HepG2 (cell line): Measurements from ENCODE around the gene MRPL34. TPM values are rescaled to one million over a fixed set of nuclear protein-coding genes. Genes with fewer than 3 reads are reported as not detected.

Source experiments
- ATAC-seq: fragments of 200-7000 bp; cut with Tn5 transposase; 3 replicates; pipeline ENCODE4 v1.9.1; 2020; ENCODE audit warnings: mild to moderate bottlenecking, moderate library complexity
- BruUV-seq: library from RNA; stranded (reverse); fragments of 400-500 nt; replicated peaks from 2 replicates; lab custom pipeline; 2021; lab: Mats Ljungman, UMichigan
- CTCF ChIA-PET: fragments of 300-600 bp; formaldehyde crosslinking; extraction: SDS; loops from one replicate; lab custom pipeline; 2021; ENCODE audit warnings: low total read pairs, inconsistent platforms, low intra/inter-chr PET ratio; lab: Yijun Ruan, JAX
- POLR2A ChIA-PET: fragments of 350-600 bp; sonication (Branson Sonifier 250); formaldehyde crosslinking; loops from one replicate; lab custom pipeline; 2020; ENCODE audit warnings: antibody characterized with exemption, inconsistent platforms; lab: Yijun Ruan, JAX
- DNase-seq: peaks from one replicate; pipeline ENCODE4 v3.0.0-alpha.2; 2015; ENCODE audit warnings: low spot score
- FAIRE-seq: peaks from 3 replicates; lab custom pipeline; 2011; peaks lifted over from hg19 to GRCh38; lab: Jason Lieb, UNC
- H2AFZ ChIP-seq: one replicate; pipeline ENCODE4 v1.6.1; 2011; ENCODE audit warnings: low read length, inconsistent platforms
- H3K27ac ChIP-seq: fragments of 300-600 bp; 3 replicates; pipeline ENCODE4 v1.8.0; 2011; ENCODE audit warnings: mixed run types, mild to moderate bottlenecking, mixed read lengths, low read length, inconsistent platforms; ENCODE audit not compliant: insufficient read depth; ENCODE audit errors: extremely low read length
- H3K27me3 ChIP-seq, 2 experiments: fragments of 200-600 bp in 1 of 2; 2 replicates in 1 of 2; 3 replicates in 1 of 2; pipeline versions ENCODE4 v1.6.0 to v1.8.0; 2011; ENCODE audit warnings: low read length in 2 of 2, mild to moderate bottlenecking in 2 of 2, moderate library complexity in 2 of 2, inconsistent platforms in 1 of 2; ENCODE audit not compliant: insufficient read depth in 2 of 2, control insufficient read depth in 1 of 2
- H3K36me3 ChIP-seq, 2 experiments: fragments of 200-600 bp in 1 of 2; replicated peaks in 1 of 2; 2 replicates in 1 of 2; 3 replicates in 1 of 2; pipeline versions ENCODE4 v1.5.1 to v1.8.0; 2011; ENCODE audit warnings: low read length in 2 of 2, inconsistent platforms in 1 of 2; ENCODE audit not compliant: insufficient read depth in 2 of 2, control insufficient read depth in 1 of 2
- H3K4me1 ChIP-seq: 2 replicates; pipeline ENCODE4 v1.5.1; 2012; ENCODE audit warnings: low read length, inconsistent platforms; ENCODE audit not compliant: insufficient read depth
- H3K4me2 ChIP-seq: 2 replicates; pipeline ENCODE4 v1.6.0; 2011; ENCODE audit warnings: low read depth, low read length, inconsistent platforms
- H3K4me3 ChIP-seq, 3 experiments: fragments of 200-600 bp in 1 of 3; sonication (generic), shearing (Covaris generic) in 1 of 3; replicated peaks in 1 of 3; 2 replicates each; pipeline ENCODE4 v1.5.1; 2011 to 2016; ENCODE audit warnings: low read length in 3 of 3, inconsistent platforms in 2 of 3, low read depth in 2 of 3, mild to moderate bottlenecking in 2 of 3, control low read depth in 1 of 3, mixed read lengths in 1 of 3; ENCODE audit not compliant: insufficient read depth in 1 of 3
- H3K79me2 ChIP-seq: one replicate; pipeline ENCODE4 v1.6.1; 2011; ENCODE audit warnings: low read length, inconsistent platforms; ENCODE audit not compliant: insufficient read depth
- H3K9ac ChIP-seq: 2 replicates; pipeline ENCODE4 v1.6.0; 2011; ENCODE audit warnings: mild to moderate bottlenecking, low read depth, low read length, inconsistent platforms; ENCODE audit not compliant: insufficient read depth
- H3K9me3 ChIP-seq: 2 replicates; pipeline ENCODE4 v1.5.1; 2012; ENCODE audit warnings: mild to moderate bottlenecking, low read length
- H4K20me1 ChIP-seq: 2 replicates; pipeline ENCODE4 v1.6.0; 2011; ENCODE audit warnings: inconsistent platforms, mild to moderate bottlenecking, low read length, moderate library complexity; ENCODE audit not compliant: insufficient read depth
- ATF1 ChIP-seq: IDR thresholded peaks from 2 replicates; pipeline ENCODE4 v1.6.1; 2016; ENCODE audit warnings: mild to moderate bottlenecking, control low read depth
- BORCS8-MEF2B ChIP-seq: sonication (generic); formaldehyde crosslinking; IDR thresholded peaks from 2 replicates; pipeline ENCODE4 v1.8.0; 2022; ENCODE audit warnings: mild to moderate bottlenecking, missing genetic modification reagents
- CHD4 ChIP-seq: fragments of 200-600 bp; sonication (generic); IDR thresholded peaks from 2 replicates; pipeline ENCODE4 v1.7.0; 2017; ENCODE audit warnings: mild to moderate bottlenecking, low read length, borderline replicate concordance
- CREB1 ChIP-seq, 2 experiments: fragments of 450-650 bp in 1 of 2; IDR thresholded peaks; 2 replicates each; pipeline ENCODE4 v1.6.1; 2016 to 2017; ENCODE audit warnings: control low read depth in 1 of 2, mild to moderate bottlenecking in 1 of 2, missing compliant biosample characterization in 1 of 2, missing genetic modification characterization in 1 of 2
- HHEX ChIP-seq: IDR thresholded peaks from 2 replicates; pipeline ENCODE4 v1.6.1; 2016; ENCODE audit warnings: control low read depth
- HNRNPLL ChIP-seq: fragments of 200-400 bp; formaldehyde crosslinking; IDR thresholded peaks from 2 replicates; pipeline ENCODE4 v1.6.1; 2017; ENCODE audit warnings: mild to moderate bottlenecking, low read depth, low read length; ENCODE audit not compliant: poor library complexity, severe bottlenecking
- KLF13 ChIP-seq: sonication (generic); formaldehyde crosslinking; IDR thresholded peaks from 2 replicates; pipeline ENCODE4 v1.4.0; 2020; ENCODE audit warnings: mild to moderate bottlenecking, missing genetic modification reagents
- MAZ ChIP-seq, 2 experiments: sonication (generic) in 1 of 2; formaldehyde crosslinking in 1 of 2; IDR thresholded peaks; 2 replicates each; pipeline versions ENCODE4 v1.5.0 to v1.6.1; 2012 to 2020; ENCODE audit warnings: low read depth in 2 of 2, mild to moderate bottlenecking in 2 of 2, borderline replicate concordance in 1 of 2, improper control_type of control experiment in 1 of 2, low read length in 1 of 2, missing genetic modification reagents in 1 of 2, moderate library complexity in 1 of 2
- MTF2 ChIP-seq: sonication (generic); formaldehyde crosslinking; IDR thresholded peaks from 2 replicates; pipeline ENCODE4 v1.5.0; 2020; ENCODE audit warnings: missing genetic modification reagents, borderline replicate concordance
- NFIC ChIP-seq: IDR thresholded peaks from 2 replicates; pipeline ENCODE4 v1.6.1; 2012; ENCODE audit warnings: mild to moderate bottlenecking, low read length, inconsistent platforms
- PCBP1 ChIP-seq: fragments of 200-400 bp; formaldehyde crosslinking; IDR thresholded peaks from 2 replicates; pipeline ENCODE4 v1.6.1; 2017; ENCODE audit warnings: mild to moderate bottlenecking, low read depth, low read length, borderline replicate concordance
- SYNCRIP ChIP-seq: fragments of 200-400 bp; formaldehyde crosslinking; IDR thresholded peaks from 2 replicates; pipeline ENCODE4 v1.6.1; 2018; ENCODE audit warnings: mild to moderate bottlenecking, low read depth, low read length; ENCODE audit not compliant: insufficient read depth
- YY1 ChIP-seq: IDR thresholded peaks from 2 replicates; pipeline ENCODE4 v1.6.1; 2011; ENCODE audit warnings: low read length, low read depth, moderate library complexity, mild to moderate bottlenecking; ENCODE audit not compliant: insufficient read depth, insufficient replicate concordance
- ZBTB8A ChIP-seq: sonication (generic); formaldehyde crosslinking; IDR thresholded peaks from 2 replicates; pipeline ENCODE4 v1.4.0; 2020; ENCODE audit warnings: mild to moderate bottlenecking, low read depth, missing genetic modification reagents, borderline replicate concordance
- ZFAT ChIP-seq: sonication (generic); formaldehyde crosslinking; conservative IDR thresholded peaks from 2 replicates; pipeline ENCODE4 v1.8.1; 2023; ENCODE audit warnings: missing genetic modification reagents, inconsistent platforms
- ZNF230 ChIP-seq: sonication (generic); formaldehyde crosslinking; IDR thresholded peaks from 2 replicates; pipeline ENCODE4 v1.4.0; 2020; ENCODE audit warnings: mild to moderate bottlenecking, missing genetic modification reagents
- ZNF30 ChIP-seq: sonication (generic); formaldehyde crosslinking; IDR thresholded peaks from 2 replicates; pipeline ENCODE4 v1.5.0; 2020; ENCODE audit warnings: mild to moderate bottlenecking, missing genetic modification reagents
- ZNF572 ChIP-seq: sonication (generic); formaldehyde crosslinking; IDR thresholded peaks from 2 replicates; pipeline ENCODE4 v1.5.1; 2020; ENCODE audit warnings: mild to moderate bottlenecking, missing genetic modification reagents
- ZNF770 ChIP-seq: sonication (generic); formaldehyde crosslinking; IDR thresholded peaks from 2 replicates; pipeline ENCODE4 v1.5.0; 2020; ENCODE audit warnings: mild to moderate bottlenecking, missing genetic modification reagents
- ZNF781 ChIP-seq: sonication (generic); formaldehyde crosslinking; IDR thresholded peaks from 2 replicates; pipeline ENCODE4 v1.5.1; 2020; ENCODE audit warnings: borderline replicate concordance, mild to moderate bottlenecking, missing genetic modification reagents; ENCODE audit errors: not compliant biosample characterization
- ZUFSP ChIP-seq: sonication (generic); formaldehyde crosslinking; IDR thresholded peaks from 2 replicates; pipeline ENCODE4 v1.9.0; 2021; ENCODE audit warnings: missing genetic modification reagents, mild to moderate bottlenecking, borderline replicate concordance
- WGBS: methylation state at CpG from one replicate; pipeline ENCODE4 v1.1.6; 2017; ENCODE audit warnings: low lambda C conversion rate; 5-methylcytosine and 5-hydroxymethylcytosine counted together
- in situ Hi-C: cut with HindIII; loops from 2 replicates; pipeline ENCODE4 v1.10.0; 2017; ENCODE audit warnings: low pct_unique_long_range_greater_than_20kb; ENCODE audit not compliant: extremely low pct_ligation_motif_present
- intact Hi-C: fragments of 100-400 bp; cut with micrococcal nuclease; formaldehyde crosslinking; loops from one replicate; pipeline ENCODE4 v1.10.0; 2022; ENCODE audit not compliant: unreplicated experiment
- polyA plus RNA-seq, 8 experiments: library from polyadenylated mRNA; depleted of rRNA in 3 of 8; stranded (reverse) in 7 of 8; unstranded in 1 of 8; fragments of >200 nt; fragmentation: Illumina TruSeq in 4 of 8; extraction: Trizol in 4 of 8; gene quantifications; 2 replicates each; pipeline versions ENCODE4 v1.2.1 to v1.2.3, GENCODE V29; 2011 to 2016; ENCODE audit warnings: low read depth in 4 of 8, missing spikeins in 1 of 8, mixed read lengths in 1 of 8; ENCODE audit not compliant: insufficient read depth in 1 of 8
- total RNA-seq, 5 experiments: library from RNA; depleted of rRNA; stranded (reverse); fragments of >200 nt; fragmentation: Illumina TruSeq; extraction: Trizol; gene quantifications; 2 replicates each; pipeline ENCODE4 v1.2.3, GENCODE V29; 2016; ENCODE audit warnings: low read depth in 1 of 5

Gene MRPL34
- total and polyA plus RNA-seq, 2 of the 13 experiments (the other 11 are each of a cell fraction or from before 2014, with no cell fraction given) = 74.0 to 77.3 TPM

DNA sequence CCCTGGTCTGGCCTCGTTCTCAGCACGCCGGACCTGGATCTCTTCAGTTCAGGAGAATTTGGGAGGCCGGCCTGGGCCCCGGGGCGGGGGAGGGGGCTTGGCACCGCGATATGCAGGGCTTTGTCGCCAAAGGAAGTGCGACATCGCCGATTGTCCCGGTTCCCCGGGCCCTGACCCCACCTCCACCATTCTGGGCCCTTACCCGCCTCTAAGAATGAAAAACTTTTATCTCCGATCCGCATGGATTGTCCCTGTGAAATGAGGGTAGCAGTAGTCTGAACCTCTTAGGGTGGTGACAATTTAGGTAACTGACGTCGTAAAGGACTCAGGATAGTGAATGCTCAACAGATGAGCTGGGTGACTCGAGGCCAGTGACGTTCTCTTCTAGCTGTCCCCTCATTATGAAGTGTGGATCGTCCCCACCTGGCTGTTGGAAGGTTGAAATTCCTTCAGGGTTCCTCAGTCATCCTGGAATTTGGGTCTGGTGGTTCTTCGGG, 4.3 kb downstream of the MRPL34 start:
- peaks cover 7% of the 10 kb centered on the region for H4K20me1 ChIP-seq
- peak overlapping the region; percentile 75 to 87 (median 84) for H3K4me3 ChIP-seq
- no peaks in the 10 kb centered on the region for H3K9me3 ChIP-seq
- POLR2A ChIA-PET = interaction anchor here (0.6 to 3.1 kb wide), 10 partner anchors 8 to 236 kb away, joined by 3 to 37 read pairs (median 4); partner anchors contain the start of genes ANO8, MVB12A and USE1
- H3K36me3 ChIP-seq = peaks cover 8 to 12% of the 10 kb centered on the region in 2 experiments; a peak in 4 of 5 replicates
- BruUV-seq = no TSS peak
- no peak overlapping the region for H2AFZ ChIP-seq
- CTCF ChIA-PET = no interaction called here
- WGBS = 9% methylated on average over 9 of the region's 23 CpGs
- H3K9ac ChIP-seq = peak overlapping the region; percentile 74
- peaks cover 39% of the 10 kb centered on the region for H3K4me1 ChIP-seq
- H3K27me3 ChIP-seq = no peaks in the 10 kb centered on the region; a peak in 1 of 5 replicates
- FAIRE-seq (no peak), ATAC-seq (no peak), DNase-seq (no peak)
- in situ Hi-C loops = no loop called here
- H3K27ac ChIP-seq = peak overlapping the region; percentile 62
- intact Hi-C loops = loop anchor here (2.0 kb wide), 1 partner anchor 27 kb away; the partner anchor contains the start of gene GTPBP3
- peak overlapping the region; percentile 92 for H3K4me2 ChIP-seq
- peaks cover 30% of the 10 kb centered on the region for H3K79me2 ChIP-seq
- TF ChIP-seq HNRNPLL (no peak), YY1 (no peak), KLF13 (CRISPR knock-in tag) (no peak), MAZ (IDR thresholded peaks at IDR 0.05; ENCODE audit: borderline replicate concordance, low read depth, low read length) (0 out of 2 replicates have a peak, but pooled peaks have one; percentile 31), MAZ (CRISPR knock-in tag; IDR thresholded peaks at IDR 0.05; ENCODE audit: low read depth) (no peak), PCBP1 (no peak), ZNF781 (CRISPR knock-in tag) (no peak), ZNF572 (CRISPR knock-in tag) (no peak), ZNF230 (no peak), ZFAT (CRISPR knock-in tag) (no peak), BORCS8-MEF2B (CRISPR knock-in tag) (no peak), ZNF30 (CRISPR knock-in tag) (0 out of 2 replicates have a peak, but pooled peaks have one; percentile 46), CREB1 (IDR thresholded peaks at IDR 0.05) (no peak), CREB1 (CRISPR knock-in tag; IDR thresholded peaks at IDR 0.05) (no peak; the same call in 1 of the 2 replicates), ATF1 (CRISPR knock-in tag) (peak; percentile 26; the same call in 1 of the 2 replicates), ZUFSP (CRISPR knock-in tag) (no peak), NFIC (no peak), ZNF770 (CRISPR knock-in tag) (no peak), HHEX (CRISPR knock-in tag) (no peak), SYNCRIP (no peak), MTF2 (CRISPR knock-in tag) (peak; percentile 68; the same call in 1 of the 2 replicates), ZBTB8A (no peak), CHD4 (0 out of 2 replicates have a peak, but pooled peaks have one; percentile 71)
